Subcutaneous preadipocyte (primary cell): ENCODE data around the gene MNT. TPM values are rescaled to one million over a fixed set of nuclear protein-coding genes. Genes with fewer than 3 reads are reported as not detected.

Source experiments
- small RNA-seq: library from RNA; depleted of rRNA; stranded (forward); fragments of <200 nt; gene quantifications from one replicate; pipeline ENCODE3, GENCODE V24; 2012
- total RNA-seq: library from RNA; depleted of rRNA; stranded (reverse); fragments of >200 nt; gene quantifications from 2 replicates; pipeline ENCODE4 v1.2.3, GENCODE V29; 2012

MNT gene
- 8.5 and 13.5 TPM in 2 replicates for total RNA-seq

GRCh38 chr17:2400877-2401425 is at the start of gene MNT:
TSS of gene MNT (minus strand) at chr17:2401060. CDS start at chr17:2400712, 348 bp downstream.

GRCh38 chr17:2336852-2337543 is 63.9 kb downstream of the MNT start, which contains the start of gene SGSM2:
TSS of gene SGSM2 (plus strand) at chr17:2337501. CDS start at chr17:2337689, 188 bp downstream.

GRCh38 chr17:2336215-2336851 is 64.5 kb downstream of the MNT start, which contains the start of gene TSR1:
TSS of gene TSR1 (minus strand) at chr17:2336457. CDS start at chr17:2336427, 30 bp downstream.

Small RNA genes within 50 kb of the gene (small RNA-seq; reads per million reads assigned to genes)
- gene AC006435.3 (not detected), gene AC006435.4 (not detected)

Other genes with a start within 250 kb of the MNT start
- gene SMG6, start 97.3 kb downstream of the MNT start, total RNA-seq: 28.0 and 38.2 TPM in 2 replicates
- gene SRR, start 97.1 kb downstream of the MNT start, total RNA-seq: 25.0 and 29.0 TPM in 2 replicates
- gene TSR1, start 64.6 kb downstream of the MNT start, total RNA-seq: 59.9 and 70.8 TPM in 2 replicates
- gene SGSM2, start 63.6 kb downstream of the MNT start, total RNA-seq: 24.3 and 25.8 TPM in 2 replicates
- gene METTL16, start 110.8 kb upstream of the MNT start, total RNA-seq: 12.5 and 19.2 TPM in 2 replicates
- 78.3 and 90.7 TPM in 2 replicates for gene PAFAH1B1, start 192.6 kb upstream of the MNT start, total RNA-seq